Gastrocnemius medialis (tissue), 4 donors: Measurements from ENCODE around the gene MED12L.

Experiments
- CTCF ChIP-seq, 5 experiments: fragments of 450-650 bp in 3 of 5; fragments of 200-600 bp in 2 of 5; sonication (generic) in 2 of 5; IDR thresholded peaks in 4 of 5; conservative IDR thresholded peaks in 1 of 5; 1 replicate in 4 of 5; 2 replicates in 1 of 5; pipeline ENCODE4 v1.5.1; 2016 to 2019; ENCODE audit warnings: antibody characterized with exemption in 5 of 5, mild to moderate bottlenecking in 3 of 5, moderate library complexity in 3 of 5
- POLR2A ChIP-seq, 2 donors: fragments of 450-650 bp; IDR thresholded peaks; one replicate each; pipeline ENCODE4 v1.6.1; 2017; ENCODE audit warnings: antibody characterized with exemption in 2 of 2, mild to moderate bottlenecking in 2 of 2, moderate library complexity in 2 of 2

GRCh38 chr3:151328298-151328995 lies 243.0 kb downstream of the MED12L start:
- no peak for TF ChIP-seq CTCF (IDR thresholded peaks at IDR 0.05 in 4 of 5, conservative IDR thresholded peaks at IDR 0.05 in 1 of 5)
- TF ChIP-seq POLR2A (IDR thresholded peaks at IDR 0.05), result no peak
